ENCODE measurements around the gene ZNF207.
"Not testable (repeated sequence)": the region's sequence is repeated elsewhere in the genome, so short reads cannot be mapped to it uniquely, and the experiment has no call there.

ZNF207 gene

DNA sequence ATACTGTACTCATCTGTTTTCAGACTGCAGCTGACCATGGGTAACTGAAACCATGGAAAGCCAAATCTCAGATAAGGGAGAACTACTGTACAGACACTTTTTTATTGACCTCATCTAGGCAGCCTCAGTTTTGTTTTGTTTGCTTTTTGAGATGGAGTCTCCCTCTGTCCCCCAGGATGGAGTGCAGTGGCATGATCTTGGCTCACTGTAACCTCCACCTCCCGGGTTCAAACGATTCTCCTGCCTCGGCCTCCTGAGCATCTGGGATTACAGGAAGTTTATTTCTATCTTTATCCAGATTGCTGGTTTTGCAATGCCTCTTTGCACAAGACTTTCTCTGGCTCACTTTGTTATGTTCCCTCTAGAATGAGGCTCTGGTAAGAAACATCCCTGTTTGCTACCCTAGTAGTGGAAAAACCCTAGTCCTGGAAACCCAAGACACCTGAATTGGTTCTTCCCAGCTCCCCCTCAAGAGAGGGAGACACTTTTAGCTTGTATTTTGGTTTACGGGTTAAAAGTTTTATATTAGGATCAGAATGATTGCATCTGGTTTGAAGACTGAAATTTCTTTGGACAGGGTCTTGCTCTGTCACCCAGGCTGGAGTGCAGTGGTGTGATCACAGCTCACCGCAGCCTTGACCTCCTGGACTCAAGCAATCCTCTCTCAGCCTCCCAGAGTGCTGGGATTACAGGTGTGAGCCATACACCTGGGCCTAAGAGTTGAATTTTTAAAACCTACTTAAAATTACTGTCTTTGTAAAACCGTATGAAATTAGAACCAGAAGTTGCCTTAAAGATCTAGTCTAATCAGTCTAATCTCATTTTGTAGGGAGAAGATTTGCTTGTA lies 38.9 kb downstream of the ZNF207 start:
- DNase-seq, result no peak

DNA sequence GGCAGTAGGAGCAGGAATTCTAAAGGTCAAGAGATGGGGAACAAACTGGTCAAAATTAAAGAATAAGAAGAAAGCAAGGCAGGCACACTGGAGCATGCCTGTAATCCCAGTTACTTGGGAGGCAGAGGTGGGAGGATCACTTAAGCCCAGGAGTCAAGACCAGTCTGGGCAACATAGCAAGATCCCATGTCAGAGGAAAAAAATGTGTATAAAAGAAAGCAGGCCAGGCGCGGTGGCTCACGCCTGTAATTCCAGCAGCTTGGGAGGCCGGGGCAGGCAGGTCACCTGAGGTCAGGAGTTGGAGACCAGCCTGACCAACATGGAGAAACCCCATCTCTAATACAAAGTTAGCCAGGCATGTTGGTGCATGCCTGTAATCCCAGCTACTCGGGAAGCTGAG lies 43.9 kb downstream of the ZNF207 start:
- no peak for DNase-seq

DNA sequence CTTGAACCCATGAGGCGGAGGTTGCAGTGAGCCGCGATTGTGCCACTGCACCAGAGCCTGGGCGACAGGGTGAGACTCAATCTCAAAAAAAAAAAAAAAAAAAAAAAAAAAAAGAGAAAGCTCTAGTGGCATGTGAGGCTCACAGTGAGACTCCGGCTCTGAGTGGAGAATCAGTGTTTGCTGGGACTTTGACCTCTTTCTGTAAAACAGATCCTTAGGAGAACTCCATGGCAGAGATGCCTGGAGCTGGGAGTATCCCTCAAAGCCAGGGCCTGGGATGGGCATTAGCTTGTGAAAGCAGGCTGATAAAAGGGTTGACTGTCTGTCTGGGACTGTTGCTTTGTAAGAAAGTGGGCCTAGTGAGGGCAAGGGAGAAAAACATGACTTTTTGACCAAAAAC lies 46.4 kb downstream of the ZNF207 start:
- DNase-seq, result no peak

DNA sequence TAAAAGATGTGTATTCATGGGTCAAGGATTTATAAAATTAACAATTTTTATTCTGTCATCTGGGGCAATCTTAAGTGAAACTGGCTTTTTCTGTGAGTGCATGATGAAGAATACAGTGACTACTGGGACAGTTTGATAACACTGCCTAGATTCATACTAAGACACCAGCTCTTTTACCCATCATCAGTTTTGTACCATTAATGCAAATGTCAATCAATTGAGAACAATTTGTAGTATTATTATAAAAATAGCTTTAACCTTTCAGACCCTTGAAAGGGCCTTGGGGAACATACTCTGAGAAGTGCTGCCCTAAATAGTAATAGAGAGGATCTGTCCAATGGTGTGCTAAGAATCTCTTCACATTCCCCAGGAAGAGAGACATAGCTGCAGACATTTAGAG lies 49.0 kb downstream of the ZNF207 start:
- DNase-seq, result no peak

DNA sequence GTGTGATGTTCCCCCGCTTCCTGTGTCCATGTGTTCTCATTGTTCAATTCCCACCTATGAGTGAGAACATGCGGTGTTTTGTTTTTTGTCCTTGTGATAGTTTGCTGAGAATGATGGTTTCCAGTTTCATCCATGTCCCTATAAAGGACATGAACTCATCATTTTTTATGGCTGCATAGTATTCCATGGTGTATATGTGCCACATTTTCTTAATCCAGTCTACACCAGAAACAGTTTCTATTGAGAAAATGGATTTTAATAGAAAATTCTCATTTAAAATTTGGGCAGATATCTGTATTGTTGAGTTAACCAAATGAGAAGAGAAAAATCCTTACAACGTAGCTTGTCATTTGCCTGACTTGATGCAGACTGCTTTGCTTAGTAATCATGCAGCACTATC lies 60.1 kb downstream of the ZNF207 start:
- DNase-seq, result not testable (repeated sequence)

DNA sequence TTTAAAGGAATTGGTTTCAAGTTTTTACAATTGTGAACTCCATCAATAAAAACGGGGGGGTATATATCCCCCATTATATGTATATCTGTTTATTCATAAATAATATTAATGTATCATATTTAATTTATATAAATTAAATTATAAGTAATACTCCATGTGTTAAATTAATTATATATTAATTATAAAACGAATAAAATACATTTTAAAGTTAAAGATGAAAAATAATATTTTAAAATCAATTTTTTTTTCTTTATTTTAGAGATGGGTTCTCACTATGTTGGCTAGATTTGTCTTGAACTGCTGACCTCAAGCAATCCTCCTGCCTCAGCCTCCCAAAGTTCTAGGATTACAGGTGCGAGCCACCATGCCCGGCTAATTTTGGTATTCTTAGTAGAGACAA lies 76.9 kb downstream of the ZNF207 start:
- no peak for DNase-seq

DNA sequence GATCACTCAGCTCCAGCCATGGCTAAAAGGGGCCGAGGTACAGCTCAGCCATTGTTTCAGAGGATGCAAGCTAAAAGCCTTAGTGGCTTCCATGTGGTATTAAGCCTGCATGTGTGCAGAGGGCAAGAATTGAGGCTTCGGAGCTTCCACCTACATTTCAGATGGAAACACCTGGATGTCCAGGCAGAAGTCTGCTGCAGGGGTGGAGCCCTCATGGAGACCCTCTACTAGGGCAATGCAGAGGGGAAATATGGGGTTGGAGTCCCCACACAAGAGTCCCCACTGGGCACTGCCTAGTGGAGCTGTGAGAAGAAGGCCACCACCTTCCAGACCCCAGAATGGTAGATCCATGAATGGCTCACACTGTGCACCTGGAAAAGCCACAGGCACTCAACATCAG lies 79.6 kb downstream of the ZNF207 start:
- no peak for DNase-seq

Measured in NCI-H345 (cell line).